KBM-7 (cell line): ENCODE measurements around the gene GPC6.
"Not testable (repeated sequence)": the region's sequence is repeated elsewhere in the genome, so short reads cannot be mapped to it uniquely, and the experiment has no call there.

Experiments
- DNase-seq: peaks from one replicate; pipeline ENCODE4 v3.0.0-alpha.2; 2015
- in situ Hi-C: fragments of 300-500 bp; cut with MboI; formaldehyde crosslinking; loops from 2 replicates; pipeline ENCODE4 v1.14.3; 2020; ENCODE audit warnings: low sequenced_read_pairs, low pct_unique_long_range_greater_than_20kb, mixed read lengths

The GPC6 gene

DNA sequence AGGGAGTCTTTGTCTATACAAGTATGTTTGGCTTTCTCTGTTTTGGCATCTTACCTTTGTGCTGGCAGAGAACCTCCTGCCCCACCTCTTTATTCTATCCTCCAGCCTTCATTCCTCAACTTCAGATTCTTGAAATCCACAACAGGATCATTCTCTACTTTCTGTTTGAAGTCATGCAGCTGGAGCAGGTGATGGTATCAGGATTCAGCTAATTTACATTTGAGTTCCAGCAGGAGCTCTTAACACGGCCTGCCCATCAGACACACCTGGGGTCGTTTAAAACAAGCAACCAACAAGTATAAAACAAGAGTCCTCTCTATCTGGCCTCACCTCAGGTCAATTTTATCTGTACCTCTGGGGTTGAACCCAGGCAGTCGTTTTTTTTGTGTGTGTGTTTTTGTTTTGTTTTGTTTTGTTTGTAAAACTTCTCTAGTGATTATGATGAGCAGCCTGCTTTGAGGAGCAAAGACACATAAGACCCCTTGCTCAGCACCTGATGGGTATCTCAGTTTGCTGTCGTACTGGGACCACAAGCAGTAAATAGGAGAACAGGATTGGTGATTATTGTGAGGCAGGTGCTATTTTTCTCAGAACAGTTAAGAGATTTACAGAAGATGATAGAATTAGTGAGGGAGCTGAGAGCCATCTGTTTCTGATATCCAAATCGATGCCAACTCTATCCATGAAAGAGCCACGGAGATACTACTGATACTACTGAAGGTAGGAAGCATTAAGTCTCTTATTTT lies 78.4 kb downstream of the GPC6 start:
- in situ Hi-C loops = no loop called here
- DNase-seq = no peak

DNA sequence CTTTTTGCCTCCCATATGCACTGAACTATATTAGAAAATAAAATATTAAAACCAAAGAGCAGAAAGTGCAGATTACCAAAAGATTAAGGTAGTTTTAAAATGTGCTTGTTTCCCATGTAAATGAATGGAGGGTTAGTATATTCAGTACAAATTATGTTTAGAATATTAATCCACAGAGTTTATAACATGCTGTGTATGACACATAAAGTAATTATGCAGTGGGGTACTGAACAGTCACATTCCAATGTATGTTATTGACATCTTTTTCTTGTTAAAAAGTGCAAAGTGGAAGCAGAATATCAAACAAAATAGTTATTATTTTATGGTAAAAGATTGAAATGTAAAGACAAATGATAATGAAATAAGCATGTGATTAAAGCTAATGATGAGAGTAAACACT lies 79.3 kb downstream of the GPC6 start:
- no peak for DNase-seq
- in situ Hi-C loops = no loop called here

DNA sequence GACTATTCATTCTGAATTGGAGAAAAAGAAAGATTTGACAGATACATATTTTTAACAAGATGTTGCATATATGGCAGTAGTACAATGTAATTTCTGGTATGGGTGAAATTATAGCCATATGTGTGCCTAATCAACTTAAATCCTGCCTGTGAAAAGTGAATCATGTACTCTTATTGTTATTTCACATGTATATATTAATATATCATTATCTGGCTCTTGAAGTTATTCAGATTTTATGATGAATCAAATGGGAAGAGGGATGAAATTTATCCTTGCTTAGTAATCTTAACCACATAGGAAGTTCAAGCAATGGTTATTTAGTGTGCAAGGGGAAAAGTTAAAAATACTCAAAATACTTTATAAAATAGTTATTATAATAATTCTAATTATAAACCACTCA lies 80.5 kb downstream of the GPC6 start:
- in situ Hi-C loops = no loop called here
- no peak for DNase-seq

DNA sequence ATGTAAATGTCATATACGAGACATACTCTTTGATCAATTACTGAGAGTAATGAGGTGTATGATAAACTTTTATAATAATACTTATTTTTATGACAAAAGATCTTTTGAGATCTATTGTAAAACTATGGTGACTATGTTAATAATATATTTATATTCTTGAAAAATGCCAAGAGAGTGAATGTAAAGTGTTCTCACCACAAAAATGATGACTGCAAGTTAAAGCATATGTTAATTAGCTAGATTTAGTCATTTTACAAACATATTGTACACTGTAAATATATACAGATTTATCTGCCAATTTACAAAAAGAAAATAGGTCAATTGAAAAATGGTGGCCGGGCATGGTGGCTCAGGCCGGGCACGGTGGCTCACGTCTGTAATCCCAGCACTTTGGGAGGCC lies 81.0 kb downstream of the GPC6 start:
- in situ Hi-C loops = no loop called here
- DNase-seq = no peak

DNA sequence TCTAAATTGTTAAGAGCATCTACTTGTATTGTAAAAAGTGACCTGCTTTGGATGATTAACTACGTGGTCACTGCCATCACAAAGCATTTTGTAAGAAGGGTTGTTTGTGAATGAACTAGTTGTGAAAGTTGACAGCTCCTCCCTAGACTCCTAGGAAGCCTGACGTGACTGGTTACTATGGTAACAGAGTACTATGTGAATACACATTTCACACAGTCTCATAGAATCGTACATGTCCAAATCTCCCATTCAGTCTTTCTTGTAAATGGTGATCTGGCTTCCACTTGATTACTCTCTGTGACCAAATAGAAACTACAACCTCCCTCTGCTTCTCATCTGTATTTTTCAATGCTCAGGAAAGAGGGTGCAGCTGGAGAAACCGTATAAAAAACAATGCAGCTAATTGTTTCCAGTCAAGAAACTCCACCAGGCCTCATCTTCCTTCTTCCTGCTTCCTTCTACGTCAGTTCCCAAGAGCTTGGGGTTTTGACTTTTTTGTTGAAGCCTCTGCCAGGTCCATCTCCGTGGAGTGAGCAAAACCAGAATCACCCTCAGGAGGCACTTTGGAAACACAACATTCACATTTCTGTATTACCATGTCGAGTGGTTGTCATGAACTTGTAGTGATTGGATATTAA lies 83.4 kb downstream of the GPC6 start:
- in situ Hi-C loops = no loop called here
- peak; percentile 6 for DNase-seq

DNA sequence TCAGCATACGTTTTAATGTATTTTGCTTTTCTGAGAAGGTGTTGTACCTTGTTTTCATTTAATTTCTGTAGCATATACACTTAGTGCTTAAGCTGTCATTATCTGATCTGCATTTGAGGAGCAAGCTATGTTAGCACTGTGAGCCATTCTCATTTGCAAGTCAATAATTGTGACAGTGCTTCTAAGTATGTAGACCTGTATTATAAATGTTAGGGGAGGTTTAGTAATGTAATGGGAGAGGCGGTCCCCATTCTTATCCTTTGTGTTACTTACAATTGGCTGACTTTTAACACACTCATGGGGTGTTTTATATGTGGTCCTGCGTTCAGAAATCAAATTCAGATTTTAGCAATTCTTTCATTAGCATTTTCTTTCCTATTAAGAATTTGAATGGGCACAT lies 90.2 kb downstream of the GPC6 start:
- no peak for DNase-seq
- in situ Hi-C loops = no loop called here

DNA sequence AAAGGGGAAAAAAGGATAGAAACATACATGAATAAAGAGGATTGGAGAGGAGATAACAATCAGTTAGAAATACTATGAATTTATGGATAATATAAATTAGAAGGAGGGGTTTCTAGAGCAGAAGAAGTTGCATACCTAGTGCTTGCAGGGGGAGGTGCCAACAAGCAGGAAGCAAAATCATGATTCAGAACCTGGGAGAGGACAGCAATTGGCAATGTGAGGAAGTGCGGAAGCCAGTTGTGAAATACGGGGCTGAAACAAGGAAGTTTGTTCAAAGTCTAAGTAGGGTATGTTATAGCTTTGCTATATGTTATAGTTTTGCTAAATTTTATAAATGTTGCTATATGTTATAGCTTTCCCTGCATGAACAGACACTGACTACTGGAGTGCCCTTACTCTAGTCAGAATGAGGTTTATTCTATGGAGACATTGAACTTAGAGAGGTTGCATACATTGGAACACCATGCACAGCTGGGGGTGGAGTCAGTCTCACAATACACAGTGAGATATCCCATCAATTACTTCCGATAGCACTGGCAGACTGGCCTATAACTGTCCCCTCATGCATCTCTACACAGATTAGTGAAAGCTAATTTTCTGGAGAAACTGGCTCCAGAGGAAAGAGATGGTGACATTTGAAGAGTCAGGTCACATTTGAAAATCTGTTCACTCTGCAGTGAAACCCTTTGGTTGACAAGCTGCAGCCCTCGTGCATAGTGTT lies 92.1 kb downstream of the GPC6 start:
- in situ Hi-C loops = no loop called here

DNA sequence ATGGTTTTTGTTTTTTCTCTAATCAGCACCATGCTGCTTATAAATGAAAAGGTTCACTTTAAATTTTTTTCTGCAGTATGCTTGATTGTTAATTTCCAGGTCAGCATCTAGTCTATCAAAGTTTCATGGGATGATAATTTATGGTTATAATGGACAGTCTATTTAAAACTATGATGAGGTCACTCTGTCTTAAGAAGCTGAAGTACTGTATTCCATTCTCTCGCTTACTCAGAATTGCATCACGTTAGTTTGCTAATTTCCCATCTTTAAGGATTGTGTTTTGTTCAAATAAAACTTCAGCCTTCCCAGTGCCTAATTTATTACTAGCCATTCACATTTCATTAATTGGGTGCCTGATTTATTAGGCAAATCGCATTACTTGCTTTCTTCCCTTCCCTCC lies 94.3 kb downstream of the GPC6 start:
- in situ Hi-C loops = no loop called here
- DNase-seq = no peak

More for the DNA sequence above, 92.1 kb downstream of the GPC6 start:
- peak; percentile 69 for DNase-seq

DNA sequence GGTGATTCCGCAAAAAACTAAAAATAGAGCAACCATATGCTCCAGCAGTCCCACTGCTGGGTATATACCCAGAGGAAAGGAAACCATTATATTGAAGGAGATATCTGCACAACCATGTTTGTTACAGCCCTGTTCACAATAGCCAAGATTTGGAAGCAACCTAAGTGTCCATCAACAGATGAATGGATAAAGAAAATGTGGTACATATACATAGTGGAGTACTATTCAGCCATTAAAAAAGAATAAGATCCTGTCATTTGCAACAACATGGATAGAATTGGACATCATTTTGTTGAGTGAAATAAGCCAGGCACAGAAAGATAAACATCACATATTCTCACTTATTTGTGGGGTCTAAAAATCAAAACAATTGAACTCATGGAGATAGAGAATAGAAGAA lies 97.3 kb downstream of the GPC6 start:
- DNase-seq, in situ Hi-C loops: not testable (repeated sequence)

DNA sequence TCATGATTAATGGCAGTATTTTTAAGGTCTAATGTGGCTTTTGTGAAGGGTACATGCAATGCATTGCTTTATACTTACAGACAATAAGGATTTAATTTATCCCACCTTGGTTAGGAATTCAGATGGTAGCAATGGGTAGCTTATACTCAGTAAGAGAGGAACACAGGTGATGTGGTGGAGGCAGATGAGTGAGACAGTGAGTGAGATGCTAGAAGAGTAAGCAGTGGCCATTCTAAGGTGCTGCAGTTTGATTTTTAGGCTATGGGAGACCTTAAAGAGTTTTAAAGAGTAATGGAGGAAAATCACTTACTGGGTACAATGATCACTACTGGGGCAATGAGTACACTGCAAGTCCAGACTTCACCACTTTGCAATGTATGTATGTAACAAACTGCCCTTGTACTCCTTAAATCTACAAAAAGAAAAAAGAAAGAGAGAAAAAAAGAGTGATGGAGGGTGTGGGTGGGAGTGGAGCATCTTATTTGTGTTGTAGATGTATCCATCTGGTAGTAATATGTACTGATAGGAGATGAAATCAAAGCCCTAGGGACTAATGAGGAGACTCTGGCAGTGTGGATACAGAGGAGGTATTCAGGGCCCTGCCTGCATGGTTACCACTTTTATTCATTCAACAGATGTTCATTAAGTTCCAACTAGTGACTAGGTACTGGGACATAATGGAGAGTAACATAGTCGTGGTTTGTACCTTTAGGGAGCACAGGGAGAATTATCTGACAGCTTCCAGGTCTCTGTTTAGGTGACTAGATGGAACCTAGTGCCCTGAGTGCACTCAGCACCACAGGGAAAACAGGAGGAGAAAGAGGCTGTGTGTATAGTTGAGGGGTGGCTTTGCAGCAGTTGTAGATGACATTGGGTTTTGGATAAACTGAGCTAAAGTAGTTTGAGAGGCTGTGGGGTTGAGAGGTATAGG lies 99.0 kb downstream of the GPC6 start:
- no peak for DNase-seq
- in situ Hi-C loops = no loop called here

DNA sequence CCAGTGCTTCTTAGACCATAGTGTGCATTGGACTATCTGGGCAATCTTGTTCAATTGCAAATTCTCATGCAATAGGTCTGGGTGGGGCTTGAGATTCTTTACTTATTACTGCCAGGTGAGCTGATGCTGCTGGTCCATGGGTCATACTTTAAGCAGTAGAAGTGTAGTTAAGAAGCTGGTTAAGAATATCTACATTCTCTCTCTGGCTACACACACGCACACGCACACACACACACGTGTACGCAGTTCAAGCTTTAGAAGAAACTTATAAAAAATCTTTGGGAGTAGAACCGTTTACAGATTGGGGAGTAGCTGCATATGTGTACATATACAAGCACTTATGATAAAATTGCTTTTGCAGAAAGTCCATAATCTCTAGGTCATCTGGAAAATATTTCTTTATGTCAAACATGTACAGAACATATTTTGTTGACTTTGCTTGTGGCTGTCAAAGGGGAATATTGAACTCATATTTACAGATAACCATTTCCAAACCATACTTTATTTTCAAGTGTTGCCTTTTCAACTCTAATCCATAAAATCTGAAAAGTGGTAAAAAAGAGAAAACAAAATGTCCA lies 99.7 kb downstream of the GPC6 start:
- in situ Hi-C loops = no loop called here

DNA sequence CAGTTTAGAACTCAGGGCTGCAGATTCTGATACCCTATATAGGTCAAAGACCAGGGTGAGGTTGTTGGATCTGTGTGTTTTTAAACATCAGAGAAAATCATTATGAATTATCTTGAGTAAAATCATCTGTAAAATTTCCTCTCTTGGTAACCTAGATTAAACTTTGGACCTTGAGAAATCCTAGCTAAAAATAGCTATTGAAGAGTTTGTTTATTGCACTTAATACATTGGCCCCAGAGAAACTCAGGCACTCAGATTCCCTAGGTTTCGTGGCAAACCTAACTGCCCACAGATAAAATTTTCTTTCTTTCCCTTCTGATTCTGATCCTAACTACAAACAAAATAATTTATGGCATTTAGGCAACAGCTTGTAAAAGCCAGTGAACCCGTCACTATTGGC lies 102.3 kb downstream of the GPC6 start:
- no peak for DNase-seq
- in situ Hi-C loops = no loop called here

More for the DNA sequence above, 99.7 kb downstream of the GPC6 start:
- DNase-seq = no peak

DNA sequence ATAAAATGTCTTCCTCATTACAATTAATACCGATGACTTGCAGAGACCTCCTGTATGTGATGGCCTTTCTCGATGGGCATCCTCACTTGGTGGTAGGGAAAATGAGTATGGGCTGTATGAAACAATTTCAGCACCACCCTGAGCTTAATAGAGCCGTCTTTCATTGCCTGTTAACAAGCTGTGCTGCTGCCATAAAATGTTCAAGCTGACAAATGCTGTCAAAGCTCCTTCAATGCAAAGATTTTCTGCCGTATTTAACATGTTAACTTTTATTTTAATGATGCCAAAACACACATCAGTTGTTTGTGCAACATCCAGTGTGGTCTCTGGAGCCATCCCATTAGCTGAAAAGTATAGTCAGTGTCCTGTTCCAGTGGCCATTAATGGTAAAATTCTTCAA lies 110.1 kb downstream of the GPC6 start:
- DNase-seq = no peak
- in situ Hi-C loops = no loop called here

DNA sequence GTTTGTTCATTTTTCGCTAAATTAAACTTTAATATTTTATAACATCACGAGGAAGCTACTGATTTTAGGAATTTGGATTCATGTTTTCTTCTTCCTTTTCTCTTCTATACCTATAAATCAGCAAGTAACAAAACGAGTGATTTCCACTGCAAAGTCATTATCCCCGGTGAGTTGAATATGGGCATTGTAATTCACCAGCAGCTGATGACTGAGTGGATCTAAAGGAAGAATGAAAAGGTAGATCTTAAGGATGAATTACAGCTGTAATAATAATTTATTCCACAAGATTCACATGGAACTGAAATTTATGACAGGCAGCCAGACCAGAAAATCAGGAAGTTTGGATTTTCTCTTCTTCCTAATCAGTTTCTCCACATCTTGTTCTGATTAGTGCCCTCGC lies 111.4 kb downstream of the GPC6 start:
- in situ Hi-C loops = no loop called here

DNA sequence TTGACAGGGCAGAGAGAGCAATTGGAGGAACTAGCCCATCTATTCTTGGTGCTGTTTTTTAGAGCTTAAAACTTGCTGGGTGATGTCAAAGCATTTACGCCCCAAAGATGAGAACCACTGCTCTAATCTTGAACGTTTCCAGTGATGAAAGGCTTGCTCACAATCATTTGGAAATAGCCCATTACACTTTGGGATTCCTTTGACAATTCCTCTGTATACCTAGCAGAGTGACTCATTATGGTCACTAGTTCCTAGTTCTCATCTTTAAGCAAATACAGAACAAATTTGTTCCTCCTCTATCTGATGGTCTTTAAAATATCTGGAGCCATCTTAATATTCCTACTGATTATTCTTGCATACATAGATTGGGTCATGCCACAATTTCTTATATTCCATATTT lies 112.3 kb downstream of the GPC6 start:
- no peak for DNase-seq
- in situ Hi-C loops = no loop called here

More for the DNA sequence above, 111.4 kb downstream of the GPC6 start:
- DNase-seq = no peak

DNA sequence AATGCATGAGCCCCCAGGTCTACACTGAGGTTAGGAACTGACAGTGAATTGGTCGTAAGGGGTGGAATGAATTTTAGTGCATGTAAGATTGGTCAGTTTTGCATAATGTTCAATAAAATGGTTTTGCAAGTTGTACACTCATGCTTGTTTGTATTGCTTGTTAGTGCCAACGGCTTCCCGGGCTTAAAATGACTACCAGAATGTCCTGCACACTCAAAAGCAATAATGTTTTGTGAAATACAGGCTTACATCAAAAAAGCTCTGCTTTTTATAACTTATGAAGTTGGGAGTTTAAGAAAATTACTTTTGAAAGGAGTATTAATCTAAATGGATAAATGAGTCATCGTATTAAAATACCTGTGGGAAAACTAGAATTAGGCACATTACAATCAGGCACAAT lies 112.9 kb downstream of the GPC6 start:
- in situ Hi-C loops = no loop called here

DNA sequence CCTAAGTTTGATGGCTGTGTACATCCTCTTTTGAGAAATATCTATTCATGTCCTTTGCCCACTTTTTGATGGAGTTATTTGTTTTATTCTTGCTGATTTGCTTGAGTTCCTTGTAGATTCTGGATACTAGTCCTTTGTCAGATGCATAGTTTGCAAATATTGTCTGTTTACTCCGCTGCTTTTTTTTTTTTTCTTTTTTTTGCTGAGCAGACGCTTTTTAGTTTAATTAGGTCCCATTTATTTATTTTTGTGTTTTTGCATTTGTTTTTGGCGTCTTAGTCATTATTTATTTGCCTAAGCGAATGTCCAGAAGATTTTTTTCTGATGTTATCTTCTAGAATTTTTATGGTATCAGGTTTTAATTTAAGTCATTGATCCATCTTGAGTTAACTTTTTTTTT lies 114.9 kb downstream of the GPC6 start:
- no peak for DNase-seq
- in situ Hi-C loops = no loop called here

More for the DNA sequence above, 112.9 kb downstream of the GPC6 start:
- no peak for DNase-seq

DNA sequence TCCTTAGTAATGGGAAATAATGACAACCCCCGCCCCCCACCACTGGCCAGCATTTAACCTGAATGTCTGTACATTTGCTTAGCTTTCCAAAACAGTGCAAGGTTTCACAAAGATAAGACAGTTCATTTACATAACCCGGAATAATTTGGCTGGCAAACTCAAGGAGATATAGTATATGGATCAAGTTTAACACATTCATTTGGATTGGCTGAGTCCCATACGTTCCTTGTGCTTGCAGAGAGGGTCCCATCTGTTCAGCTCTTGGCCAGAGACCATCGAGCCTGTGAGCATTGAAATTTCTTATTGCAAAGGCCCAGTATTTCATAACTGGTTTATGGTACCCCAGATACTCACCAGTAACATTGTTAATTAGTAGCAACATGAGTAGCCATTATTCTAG lies 116.5 kb downstream of the GPC6 start:
- in situ Hi-C loops = no loop called here
- DNase-seq = no peak
